Measurements from ENCODE around the gene CERK.

Gene CERK

GRCh38 chr22:46703171-46703995 is 34.7 kb downstream of the CERK start:
- Histone ChIP-seq H3K79me2 (ENCODE audit: insufficient read depth, low read depth) (no peaks in the 10 kb centered on the region), H2AFZ (ENCODE audit: low read depth) (no peak overlapping the region), H3K4me2 (no peak overlapping the region), H3K36me3 (ENCODE audit: insufficient read depth) (no peaks in the 10 kb centered on the region), H3K27me3 (ENCODE audit: insufficient read depth, low read depth) (no peaks in the 10 kb centered on the region), H3K4me1 (ENCODE audit: low read depth, poor library complexity, severe bottlenecking) (no peaks in the 10 kb centered on the region), H3K27ac (no peak overlapping the region), H3K4me3 (IDR thresholded peaks at IDR 0.05; ENCODE audit: insufficient read depth, low read depth, low read length) (no peak overlapping the region), H4K20me1 (ENCODE audit: insufficient read depth) (no peaks in the 10 kb centered on the region), H3K9ac (no peak overlapping the region)
- no peak for TF ChIP-seq CTCF (conservative IDR thresholded peaks at IDR 0.05; ENCODE audit: low read depth, low read length)

GRCh38 chr22:46701262-46701661 is 36.8 kb downstream of the CERK start:
- Histone ChIP-seq H3K27ac (no peak overlapping the region), H3K4me1 (ENCODE audit: low read depth, poor library complexity, severe bottlenecking) (no peaks in the 10 kb centered on the region), H3K9ac (no peak overlapping the region), H4K20me1 (ENCODE audit: insufficient read depth) (no peaks in the 10 kb centered on the region), H3K79me2 (ENCODE audit: insufficient read depth, low read depth) (no peaks in the 10 kb centered on the region), H3K36me3 (ENCODE audit: insufficient read depth) (no peaks in the 10 kb centered on the region), H3K4me2 (no peak overlapping the region), H2AFZ (ENCODE audit: low read depth) (no peak overlapping the region), H3K4me3 (IDR thresholded peaks at IDR 0.05; ENCODE audit: insufficient read depth, low read depth, low read length) (no peak overlapping the region), H3K27me3 (ENCODE audit: insufficient read depth, low read depth) (no peaks in the 10 kb centered on the region)
- no peak for TF ChIP-seq CTCF (conservative IDR thresholded peaks at IDR 0.05; ENCODE audit: low read depth, low read length)

- Histone ChIP-seq H3K27ac (no peak overlapping the region), H3K27me3 (ENCODE audit: insufficient read depth, low read depth) (no peaks in the 10 kb centered on the region), H4K20me1 (ENCODE audit: insufficient read depth) (no peaks in the 10 kb centered on the region), H3K4me1 (ENCODE audit: low read depth, poor library complexity, severe bottlenecking) (no peaks in the 10 kb centered on the region), H3K36me3 (ENCODE audit: insufficient read depth) (no peaks in the 10 kb centered on the region), H2AFZ (ENCODE audit: low read depth) (no peak overlapping the region), H3K79me2 (ENCODE audit: insufficient read depth, low read depth) (no peaks in the 10 kb centered on the region), H3K4me3 (IDR thresholded peaks at IDR 0.05; ENCODE audit: insufficient read depth, low read depth, low read length) (no peak overlapping the region), H3K9ac (no peak overlapping the region), H3K4me2 (no peak overlapping the region)
- TF ChIP-seq CTCF (conservative IDR thresholded peaks at IDR 0.05; ENCODE audit: low read depth, low read length), result no peak
Observed at GRCh38 chr22:46699091-46699490, 39.0 kb downstream of the CERK start.

- no peaks in the 10 kb centered on the region for H4K20me1 ChIP-seq (ENCODE audit: insufficient read depth)
- TF ChIP-seq CTCF (conservative IDR thresholded peaks at IDR 0.05; ENCODE audit: low read depth, low read length), result no peak
- no peaks in the 10 kb centered on the region for H3K36me3 ChIP-seq (ENCODE audit: insufficient read depth)
- H3K27ac ChIP-seq, result no peak overlapping the region
- H3K4me1 ChIP-seq (ENCODE audit: low read depth, poor library complexity, severe bottlenecking), result no peaks in the 10 kb centered on the region
- no peak overlapping the region for H3K4me2 ChIP-seq
- H3K27me3 ChIP-seq (ENCODE audit: insufficient read depth, low read depth), result no peaks in the 10 kb centered on the region
- no peak overlapping the region for H2AFZ ChIP-seq (ENCODE audit: low read depth)
- no peak overlapping the region for H3K9ac ChIP-seq
- H3K79me2 ChIP-seq (ENCODE audit: insufficient read depth, low read depth), result no peaks in the 10 kb centered on the region
- H3K4me3 ChIP-seq (IDR thresholded peaks at IDR 0.05; ENCODE audit: insufficient read depth, low read depth, low read length), result no peak overlapping the region
Observed at GRCh38 chr22:46697811-46698515, 40.1 kb downstream of the CERK start.
